H1 (cell line): ENCODE data around the gene SP7. TPM values are rescaled to one million over a fixed set of nuclear protein-coding genes. Genes with fewer than 3 reads are reported as not detected.

ENCODE experiments used
- CTCF ChIA-PET: fragments of 300-600 bp; sonication (Branson Sonifier 250); formaldehyde crosslinking; loops from one replicate; lab custom pipeline; 2021; ENCODE audit not compliant: partially characterized antibody; lab: Charles Lee
- POLR2A ChIA-PET: fragments of 300-600 bp; sonication (Branson Sonifier 250); formaldehyde crosslinking; loops from one replicate; lab custom pipeline; 2021; ENCODE audit warnings: inconsistent platforms; ENCODE audit not compliant: partially characterized antibody; lab: Charles Lee
- DNase-seq, 2 experiments: peaks; one replicate each; pipeline versions ENCODE4 v3.0.0 to v3.0.0-alpha.2; 2010 to 2022; ENCODE audit warnings: low spot score in 2 of 2, low read depth in 1 of 2, mixed read lengths in 1 of 2
- FAIRE-seq: peaks from 2 replicates; lab custom pipeline; 2011; peaks lifted over from hg19 to GRCh38; lab: Jason Lieb, UNC
- H2AFZ ChIP-seq: 2 replicates; pipeline ENCODE4 v1.8.1; 2012; ENCODE audit warnings: low read length, inconsistent platforms
- H2AK5ac ChIP-seq: 2 replicates; pipeline ENCODE4 v1.6.1; 2013; ENCODE audit warnings: low read depth, low read length
- H2BK120ac ChIP-seq: replicated peaks from 2 replicates; pipeline ENCODE3; 2013; ENCODE audit warnings: low read depth, low read length, inconsistent platforms
- H2BK12ac ChIP-seq: 2 replicates; pipeline ENCODE4 v1.6.1; 2013; ENCODE audit warnings: low read depth, low read length
- H2BK15ac ChIP-seq: 2 replicates; pipeline ENCODE4 v1.6.1; 2013; ENCODE audit warnings: low read length
- H2BK20ac ChIP-seq: 2 replicates; pipeline ENCODE4 v1.6.1; 2013; ENCODE audit warnings: low read length
- H2BK5ac ChIP-seq: 2 replicates; pipeline ENCODE4 v1.6.1; 2013; ENCODE audit warnings: low read depth, low read length
- H3K14ac ChIP-seq: 2 replicates; pipeline ENCODE4 v1.6.1; 2013; ENCODE audit warnings: inconsistent platforms; ENCODE audit not compliant: insufficient read length
- H3K18ac ChIP-seq: 2 replicates; pipeline ENCODE4 v1.6.1; 2013; ENCODE audit warnings: low read length; ENCODE audit errors: extremely low read depth
- H3K23ac ChIP-seq: 2 replicates; pipeline ENCODE4 v1.6.1; 2013; ENCODE audit warnings: inconsistent platforms; ENCODE audit not compliant: insufficient read length
- H3K23me2 ChIP-seq: 2 replicates; pipeline ENCODE4 v1.6.1; 2013; ENCODE audit warnings: low read depth, low read length
- H3K27ac ChIP-seq: 2 replicates; pipeline ENCODE4 v1.6.1; 2011; ENCODE audit warnings: low read depth, low read length, inconsistent platforms
- H3K27me3 ChIP-seq, 4 experiments: replicated peaks in 1 of 4; 1 replicate in 1 of 4; 2 replicates in 3 of 4; pipeline versions ENCODE4 v1.6.1 to v1.8.1; 2011 to 2013; ENCODE audit warnings: low read length in 3 of 4, mild to moderate bottlenecking in 3 of 4, inconsistent platforms in 2 of 4, mixed read lengths in 2 of 4, moderate library complexity in 1 of 4; ENCODE audit not compliant: control insufficient read depth in 3 of 4, insufficient read depth in 3 of 4; ENCODE audit errors: extremely low read depth in 1 of 4
- H3K36me3 ChIP-seq, 4 experiments: 2 replicates each; pipeline versions ENCODE4 v1.6.1 to v1.8.1; 2011 to 2013; ENCODE audit warnings: mild to moderate bottlenecking in 4 of 4, low read length in 3 of 4, moderate library complexity in 2 of 4, control low read depth in 1 of 4, inconsistent platforms in 1 of 4; ENCODE audit not compliant: insufficient read depth in 4 of 4, control insufficient read depth in 2 of 4
- H3K4ac ChIP-seq: replicated peaks from 2 replicates; pipeline ENCODE3; 2013; ENCODE audit warnings: low read length, low read depth, mixed read lengths, inconsistent platforms; ENCODE audit not compliant: insufficient read length
- H3K4me1 ChIP-seq, 4 experiments: replicated peaks in 1 of 4; 1 replicate in 1 of 4; 2 replicates in 3 of 4; pipeline versions ENCODE4 v1.6.1 to v1.8.1; 2011 to 2013; ENCODE audit warnings: low read length in 3 of 4, inconsistent platforms in 2 of 4, mixed read lengths in 1 of 4; ENCODE audit not compliant: insufficient read depth in 4 of 4, control insufficient read depth in 3 of 4
- H3K4me2 ChIP-seq, 2 experiments: 2 replicates each; pipeline versions ENCODE4 v1.6.1 to v1.8.1; 2011 to 2013; ENCODE audit warnings: low read depth in 2 of 2, low read length in 2 of 2, control low read depth in 1 of 2, inconsistent platforms in 1 of 2, mild to moderate bottlenecking in 1 of 2; ENCODE audit not compliant: insufficient read depth in 1 of 2
- H3K4me3 ChIP-seq, 4 experiments: fragments of 200-600, 300-600 bp in 1 of 4; sonication (generic), shearing (Covaris generic), sonication (Bioruptor Twin) in 1 of 4; 2 replicates each; pipeline versions ENCODE4 v1.5.1 to v1.8.1; 2011 to 2016; ENCODE audit warnings: low read length in 4 of 4, low read depth in 3 of 4, control low read depth in 2 of 4, inconsistent platforms in 2 of 4, mild to moderate bottlenecking in 2 of 4, mixed read lengths in 1 of 4, moderate library complexity in 1 of 4; ENCODE audit not compliant: insufficient read depth in 2 of 4; ENCODE audit errors: extremely low read depth in 1 of 4
- H3K56ac ChIP-seq: replicated peaks from 2 replicates; pipeline ENCODE3; 2013; ENCODE audit warnings: low read depth, mild to moderate bottlenecking, mixed read lengths, low read length, inconsistent platforms; ENCODE audit not compliant: insufficient read length
- H3K79me1 ChIP-seq: 2 replicates; pipeline ENCODE4 v1.6.1; 2013; ENCODE audit warnings: low read depth, low read length, control low read depth
- H3K79me2 ChIP-seq, 2 experiments: 2 replicates each; pipeline versions ENCODE4 v1.6.1 to v1.8.1; 2012 to 2013; ENCODE audit warnings: low read length in 2 of 2, mild to moderate bottlenecking in 2 of 2, inconsistent platforms in 1 of 2; ENCODE audit not compliant: insufficient read depth in 2 of 2, control insufficient read depth in 1 of 2
- H3K9ac ChIP-seq, 4 experiments: replicated peaks in 1 of 4; 1 replicate in 1 of 4; 2 replicates in 3 of 4; pipeline versions ENCODE4 v1.6.1 to v1.8.1; 2011 to 2013; ENCODE audit warnings: low read depth in 3 of 4, low read length in 3 of 4, control low read depth in 2 of 4, mild to moderate bottlenecking in 2 of 4, moderate library complexity in 2 of 4, inconsistent platforms in 1 of 4; ENCODE audit errors: extremely low read depth in 1 of 4
- H3K9me3 ChIP-seq, 2 experiments: 2 replicates each; pipeline versions ENCODE4 v1.6.1 to v1.8.1; 2012 to 2013; ENCODE audit warnings: mild to moderate bottlenecking in 2 of 2, moderate library complexity in 2 of 2, control low read depth in 1 of 2, inconsistent platforms in 1 of 2, low read depth in 1 of 2, low read length in 1 of 2, mixed read lengths in 1 of 2; ENCODE audit not compliant: insufficient read depth in 2 of 2
- H4K20me1 ChIP-seq, 2 experiments: replicated peaks in 1 of 2; 2 replicates each; pipeline versions ENCODE3 to v1.8.1; 2011 to 2013; ENCODE audit warnings: inconsistent platforms in 2 of 2, low read length in 2 of 2, mild to moderate bottlenecking in 1 of 2; ENCODE audit not compliant: insufficient read depth in 2 of 2, control insufficient read depth in 1 of 2
- H4K5ac ChIP-seq: 2 replicates; pipeline ENCODE4 v1.6.1; 2013; ENCODE audit warnings: low read length, low read depth, mixed read lengths, inconsistent platforms; ENCODE audit not compliant: insufficient read length
- H4K8ac ChIP-seq: 2 replicates; pipeline ENCODE4 v1.8.0; 2013; ENCODE audit warnings: mild to moderate bottlenecking, moderate library complexity, low read length, inconsistent platforms; ENCODE audit not compliant: insufficient read depth; ENCODE audit errors: extremely low read depth
- H4K91ac ChIP-seq: replicated peaks from 2 replicates; pipeline ENCODE3; 2013; ENCODE audit warnings: low read length, mixed read lengths, inconsistent platforms; ENCODE audit not compliant: insufficient read length
- CBX8 ChIP-seq: fragments of 300-800, 300-1000 bp; sonication (generic); IDR thresholded peaks from 2 replicates; pipeline ENCODE4 v1.7.1; 2016; ENCODE audit warnings: low read depth, low read length, borderline replicate concordance
- EP300 ChIP-seq, 2 experiments: IDR thresholded peaks; 1 replicate in 1 of 2; 2 replicates in 1 of 2; pipeline ENCODE4 v1.6.1; 2011 to 2012; ENCODE audit warnings: low read depth in 2 of 2, low read length in 2 of 2, mild to moderate bottlenecking in 2 of 2, borderline replicate concordance in 1 of 2, inconsistent platforms in 1 of 2, moderate library complexity in 1 of 2
- HDAC2 ChIP-seq, 2 experiments: fragments of 300-600 bp in 1 of 2; sonication (generic) in 1 of 2; IDR thresholded peaks; 2 replicates each; pipeline ENCODE4 v1.6.1; 2011 to 2012; ENCODE audit warnings: low read depth in 2 of 2, low read length in 2 of 2, mild to moderate bottlenecking in 2 of 2, moderate library complexity in 2 of 2, borderline replicate concordance in 1 of 2, inconsistent platforms in 1 of 2
- JUN ChIP-seq: IDR thresholded peaks from 2 replicates; pipeline ENCODE4 v1.6.1; 2011; ENCODE audit warnings: low read depth, mild to moderate bottlenecking, improper control_type of control experiment, low read length
- POLR2A ChIP-seq, 2 experiments: IDR thresholded peaks; 1 replicate in 1 of 2; 2 replicates in 1 of 2; pipeline ENCODE4 v1.6.1; 2011; ENCODE audit warnings: low read depth in 2 of 2, low read length in 2 of 2, mild to moderate bottlenecking in 2 of 2; ENCODE audit errors: control extremely low read depth in 1 of 2
- POLR2AphosphoS5 ChIP-seq: IDR thresholded peaks from 2 replicates; pipeline ENCODE4 v1.6.1; 2011; ENCODE audit warnings: low read depth, low read length
- RFX5 ChIP-seq: IDR thresholded peaks from 2 replicates; pipeline ENCODE4 v1.6.1; 2011; ENCODE audit warnings: low read depth, low read length, improper control_type of control experiment, borderline replicate concordance
- SAP30 ChIP-seq: fragments of 300-600 bp; sonication (generic); IDR thresholded peaks from 2 replicates; pipeline ENCODE4 v1.7.1; 2012; ENCODE audit warnings: low read length, moderate library complexity, mild to moderate bottlenecking, inconsistent platforms; ENCODE audit not compliant: insufficient read depth, insufficient replicate concordance
- TEAD4 ChIP-seq: IDR thresholded peaks from 2 replicates; pipeline ENCODE4 v1.6.1; 2012; ENCODE audit warnings: low read depth, low read length, inconsistent platforms, mixed read lengths
- WGBS, 2 experiments: shearing (Covaris generic) in 1 of 2; methylation state at CpG; one replicate each; pipeline versions ENCODE4 v1.1.6 to v1.1.7; 2013 to 2015; ENCODE audit warnings: low lambda C conversion rate in 2 of 2, mixed read lengths in 2 of 2, inconsistent platforms in 1 of 2, low coverage in 1 of 2, missing lambda C conversion rate in 1 of 2; ENCODE audit not compliant: insufficient replicate concordance in 2 of 2, insufficient coverage in 1 of 2, insufficient read length in 1 of 2; ENCODE audit errors: extremely low coverage in 1 of 2, missing lambda C conversion rate in 1 of 2; 5-methylcytosine and 5-hydroxymethylcytosine counted together
- polyA plus RNA-seq, 7 experiments: library from polyadenylated mRNA; depleted of rRNA in 3 of 7; stranded (reverse) in 5 of 7; unstranded in 2 of 7; fragments of >200 nt in 5 of 7; fragments of 200-250 nt in 2 of 7; gene quantifications; 1 replicate in 5 of 7; 2 replicates in 1 of 7; 4 replicates in 1 of 7; pipeline versions ENCODE4 v1.2.1 to v1.2.3, GENCODE V29; 2011 to 2013; ENCODE audit warnings: missing spikeins in 2 of 7, mixed read lengths in 2 of 7
- total RNA-seq: library from RNA; stranded (reverse); fragmentation: NEBNext Ultra II Directional; extraction: Animal tissue kit (Norgen Biotek cat#: 25700); gene quantifications from 2 replicates; pipeline ENCODE4 v1.2.1, GENCODE V29; 2021

The SP7 gene
- total and polyA plus RNA-seq, 2 of the 8 experiments (the other 6 are each of a cell fraction or from before 2014, with no cell fraction given) = 0.12 to 0.13 TPM

DNA sequence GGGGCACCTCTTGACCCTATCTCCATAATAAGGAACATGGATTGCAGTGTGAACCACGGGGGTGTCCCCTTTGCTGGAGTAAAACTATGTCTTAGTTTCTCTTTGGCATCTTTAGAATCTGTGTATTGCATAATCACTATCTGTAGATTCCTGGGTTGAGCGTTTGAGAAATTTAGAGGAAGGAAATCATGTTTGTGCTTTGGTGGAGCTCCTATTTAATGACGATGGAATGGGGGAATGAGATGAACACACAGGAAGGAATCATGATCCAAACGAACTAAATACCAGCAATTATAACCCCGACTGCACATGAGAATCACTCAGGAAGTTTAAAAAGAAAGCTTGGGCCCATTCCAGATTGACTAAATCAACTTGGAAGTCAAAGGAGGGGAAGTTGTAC lies 38.0 kb downstream of the SP7 start:
- Histone ChIP-seq H2BK20ac (no peak overlapping the region), H2AFZ (no peak overlapping the region), H4K5ac (no peak overlapping the region), H4K8ac (no peak overlapping the region), H3K79me1 (peaks cover 6% of the 10 kb centered on the region), H3K9me3 (no peaks in the 10 kb centered on the region), H3K56ac (no peak overlapping the region), H3K23me2 (peaks cover 12% of the 10 kb centered on the region), H2AK5ac (no peak overlapping the region), H3K36me3 (peaks cover 4 to 25% (median 12%) of the 10 kb centered on the region in 4 experiments; a peak in 6 of 8 replicates), H2BK12ac (no peak overlapping the region), H2BK5ac (no peak overlapping the region), H3K14ac (no peak overlapping the region), H3K23ac (no peak overlapping the region), H3K4ac (no peak overlapping the region), H3K27ac (no peak overlapping the region), H3K27me3 (no peaks in the 10 kb centered on the region), H2BK120ac (no peak overlapping the region), H3K4me2 (no peak overlapping the region), H2BK15ac (no peak overlapping the region), H4K91ac (no peak overlapping the region), H4K20me1 (peaks cover 0 to 2% of the 10 kb centered on the region in 2 experiments), H3K79me2 (peaks cover 5 to 28% of the 10 kb centered on the region in 2 experiments; a peak in 3 of 4 replicates), H3K9ac (no peak overlapping the region), H3K4me3 (no peak overlapping the region), H3K4me1 (peaks cover 0 to 5% (median 3%) of the 10 kb centered on the region in 4 experiments; a peak in 5 of 7 replicates), H3K18ac (no peak overlapping the region)
- FAIRE-seq (no peak), DNase-seq (no peak)
- POLR2A ChIA-PET = interaction anchor here (0.6 to 3.3 kb wide), 8 partner anchors 12 to 101 kb away, joined by 3 to 23 read pairs (median 5); partner anchors contain the start of genes AAAS and ESPL1
- CTCF ChIA-PET = interaction anchor here (0.8 to 28.3 kb wide), 7 partner anchors 10 to 101 kb away, joined by 3 to 573 read pairs (median 14); partner anchors contain the start of genes AAAS and ITGB7
- TF ChIP-seq SAP30 (no peak), HDAC2 (IDR thresholded peaks at IDR 0.05; ENCODE audit: borderline replicate concordance in 1 of 2, low read depth in 2 of 2, low read length in 2 of 2) (no peak), TEAD4 (no peak), POLR2AphosphoS5 (no peak), RFX5 (no peak), JUN (no peak), POLR2A (IDR thresholded peaks at IDR 0.05; ENCODE audit: control extremely low read depth in 1 of 2, low read depth in 2 of 2, low read length in 2 of 2) (no peak), CBX8 (no peak), EP300 (IDR thresholded peaks at IDR 0.05; ENCODE audit: borderline replicate concordance in 1 of 2, low read depth in 2 of 2, low read length in 2 of 2) (no peak)
- WGBS, 2 experiments = 89% methylated on average over 5 of the region's 5 CpGs; no CpG with 5 or more reads in 1 of the 2 experiments
